GM13976 (cell line): ENCODE measurements around the gene P3H3.

ENCODE experiments used
- DNase-seq: peaks from one replicate; pipeline ENCODE4 v3.0.0; 2012; ENCODE audit warnings: low spot score
- CTCF ChIP-seq: IDR thresholded peaks from 2 replicates; pipeline ENCODE4 v1.5.1; 2012; ENCODE audit warnings: borderline replicate concordance, mild to moderate bottlenecking; ENCODE audit not compliant: insufficient read depth; ENCODE audit errors: extremely low read depth, missing control alignments, control extremely low read depth
- in situ Hi-C: fragments of 300-500 bp; cut with MboI; formaldehyde crosslinking; loops from one replicate; pipeline ENCODE4 v1.12.0; 2022; ENCODE audit warnings: low sequenced_read_pairs, mixed read lengths, inconsistent platforms; ENCODE audit not compliant: unreplicated experiment

P3H3 gene

GRCh38 chr12:6827982-6828780, at the start of gene P3H3:
Gene P3H3, plus strand, starts transcription at chr12:6828407. Its CDS starts 34 bp downstream, at chr12:6828441.
- in situ Hi-C loops, result loop anchor here (10.0 kb wide), 1 partner anchor 73 kb away; the partner anchor contains the start of gene MLF2
- DNase-seq, result no peak

GRCh38 chr12:6778574-6779550, 49.3 kb upstream of the P3H3 start:
- in situ Hi-C loops, result no loop called here
- peak; percentile 86 for DNase-seq
- TF ChIP-seq CTCF, result peak; percentile 95

More at GRCh38 chr12:6827982-6828780, at the start of gene P3H3:
- peak; percentile 22 for TF ChIP-seq CTCF

GRCh38 chr12:6779708-6780432, 48.3 kb upstream of the P3H3 start:
- no peak for TF ChIP-seq CTCF
- no peak for DNase-seq
- in situ Hi-C loops, result loop anchor here (5.0 kb wide), 1 partner anchor 37 kb away; no protein-coding TSS in a partner anchor

GRCh38 chr12:6780573-6780972, 47.6 kb upstream of the P3H3 start:
- no peak for TF ChIP-seq CTCF
- in situ Hi-C loops, result loop anchor here (5.0 kb wide), 1 partner anchor 37 kb away; no protein-coding TSS in a partner anchor
- no peak for DNase-seq

- in situ Hi-C loops, result loop anchor here (5.0 kb wide), 1 partner anchor 35 kb away; no protein-coding TSS in a partner anchor
- no peak for DNase-seq
- TF ChIP-seq CTCF, result no peak
These were observed 46.1 kb upstream of the P3H3 start for GRCh38 chr12:6782119-6782518.
